Measurements from ENCODE around the gene DNAH2.
"Not testable (repeated sequence)": the region's sequence is repeated elsewhere in the genome, so short reads cannot be mapped to it uniquely, and the experiment has no call there.

The DNAH2 gene

DNA sequence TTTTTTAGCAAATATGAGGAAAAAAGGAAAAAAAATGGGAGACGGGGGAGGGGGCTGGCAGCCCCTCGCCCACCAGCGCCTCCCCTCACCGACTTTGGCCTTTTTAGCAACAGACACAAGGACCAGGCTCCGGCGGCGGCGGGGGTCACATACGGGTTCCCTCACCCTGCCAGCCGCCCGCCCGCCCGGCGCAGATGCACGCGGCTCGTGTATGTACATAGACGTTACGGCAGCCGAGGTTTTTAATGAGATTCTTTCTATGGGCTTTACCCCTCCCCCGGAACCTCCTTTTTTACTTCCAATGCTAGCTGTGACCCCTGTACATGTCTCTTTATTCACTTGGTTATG, 136.1 kb downstream of the DNAH2 start:
- DNase-seq: no peak

DNA sequence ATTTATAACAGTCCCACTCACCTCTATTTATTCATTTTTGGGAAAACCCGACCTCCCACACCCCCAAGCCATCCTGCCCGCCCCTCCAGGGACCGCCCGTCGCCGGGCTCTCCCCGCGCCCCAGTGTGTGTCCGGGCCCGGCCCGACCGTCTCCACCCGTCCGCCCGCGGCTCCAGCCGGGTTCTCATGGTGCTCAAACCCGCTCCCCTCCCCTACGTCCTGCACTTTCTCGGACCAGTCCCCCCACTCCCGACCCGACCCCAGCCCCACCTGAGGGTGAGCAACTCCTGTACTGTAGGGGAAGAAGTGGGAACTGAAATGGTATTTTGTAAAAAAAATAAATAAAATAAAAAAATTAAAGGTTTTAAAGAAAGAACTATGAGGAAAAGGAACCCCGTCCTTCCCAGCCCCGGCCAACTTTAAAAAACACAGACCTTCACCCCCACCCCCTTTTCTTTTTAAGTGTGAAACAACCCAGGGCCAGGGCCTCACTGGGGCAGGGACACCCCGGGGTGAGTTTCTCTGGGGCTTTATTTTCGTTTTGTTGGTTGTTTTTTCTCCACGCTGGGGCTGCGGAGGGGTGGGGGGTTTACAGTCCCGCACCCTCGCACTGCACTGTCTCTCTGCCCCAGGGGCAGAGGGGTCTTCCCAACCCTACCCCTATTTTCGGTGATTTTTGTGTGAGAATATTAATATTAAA, 136.7 kb downstream of the DNAH2 start:
- no peak for DNase-seq

DNA sequence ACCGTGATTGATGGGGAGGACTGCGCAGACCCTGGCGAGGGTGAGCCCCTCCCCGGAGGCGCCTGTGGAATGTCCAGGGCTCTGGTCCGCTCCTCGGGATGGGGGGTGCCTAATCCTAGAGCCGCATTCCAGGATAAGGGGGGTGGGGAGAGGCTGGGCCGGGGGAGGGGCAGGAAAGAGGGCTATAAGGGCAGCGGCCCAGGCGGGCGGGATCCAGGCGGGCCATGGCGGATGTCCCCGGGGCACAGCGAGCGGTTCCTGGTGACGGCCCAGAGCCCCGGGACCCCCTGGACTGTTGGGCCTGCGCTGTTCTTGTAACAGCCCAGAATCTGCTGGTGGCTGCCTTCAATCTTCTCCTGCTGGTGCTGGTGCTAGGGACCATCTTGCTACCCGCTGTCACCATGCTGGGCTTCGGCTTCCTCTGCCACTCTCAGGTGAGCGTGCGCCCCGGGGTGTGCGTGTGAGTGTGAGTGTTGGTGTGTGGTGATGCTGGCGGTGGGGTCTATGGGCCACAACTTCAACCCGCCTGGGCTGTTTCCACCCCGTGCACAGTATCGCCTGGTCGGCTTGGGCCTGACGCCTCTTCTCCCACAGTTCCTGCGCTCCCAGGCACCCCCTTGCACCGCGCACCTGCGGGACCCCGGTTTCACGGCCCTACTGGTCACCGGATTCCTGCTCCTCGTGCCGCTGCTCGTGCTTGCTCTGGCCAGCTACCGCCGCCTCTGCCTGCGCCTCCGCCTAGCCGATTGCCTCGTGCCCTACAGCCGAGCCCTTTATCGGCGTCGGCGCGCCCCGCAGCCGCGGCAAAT, 137.5 kb downstream of the DNAH2 start, which contains the start of gene TMEM88:
TMEM88 (plus strand) TSS at position 216 of the 809 bp plus-strand sequence; CDS start at position 225, 9 bp downstream.
- DNase-seq: no peak

DNA sequence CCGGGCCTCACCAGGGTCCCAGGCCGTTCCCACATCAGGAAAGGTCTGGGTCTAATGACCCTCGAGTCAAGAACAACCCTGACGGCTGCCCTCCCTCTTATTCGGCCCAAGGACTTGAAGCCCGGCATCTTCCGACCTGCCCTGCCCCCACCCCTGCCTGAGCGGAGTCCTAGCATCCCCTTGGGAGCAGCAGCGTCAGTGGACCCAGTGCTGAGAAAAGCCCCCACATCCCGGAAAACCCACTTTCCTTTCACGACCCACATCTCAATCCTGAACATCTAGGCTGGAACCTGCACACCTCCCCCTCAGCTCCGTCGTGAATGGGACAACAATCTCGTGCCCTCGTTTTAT, 138.1 kb downstream of the DNAH2 start:
- no peak for DNase-seq

DNA sequence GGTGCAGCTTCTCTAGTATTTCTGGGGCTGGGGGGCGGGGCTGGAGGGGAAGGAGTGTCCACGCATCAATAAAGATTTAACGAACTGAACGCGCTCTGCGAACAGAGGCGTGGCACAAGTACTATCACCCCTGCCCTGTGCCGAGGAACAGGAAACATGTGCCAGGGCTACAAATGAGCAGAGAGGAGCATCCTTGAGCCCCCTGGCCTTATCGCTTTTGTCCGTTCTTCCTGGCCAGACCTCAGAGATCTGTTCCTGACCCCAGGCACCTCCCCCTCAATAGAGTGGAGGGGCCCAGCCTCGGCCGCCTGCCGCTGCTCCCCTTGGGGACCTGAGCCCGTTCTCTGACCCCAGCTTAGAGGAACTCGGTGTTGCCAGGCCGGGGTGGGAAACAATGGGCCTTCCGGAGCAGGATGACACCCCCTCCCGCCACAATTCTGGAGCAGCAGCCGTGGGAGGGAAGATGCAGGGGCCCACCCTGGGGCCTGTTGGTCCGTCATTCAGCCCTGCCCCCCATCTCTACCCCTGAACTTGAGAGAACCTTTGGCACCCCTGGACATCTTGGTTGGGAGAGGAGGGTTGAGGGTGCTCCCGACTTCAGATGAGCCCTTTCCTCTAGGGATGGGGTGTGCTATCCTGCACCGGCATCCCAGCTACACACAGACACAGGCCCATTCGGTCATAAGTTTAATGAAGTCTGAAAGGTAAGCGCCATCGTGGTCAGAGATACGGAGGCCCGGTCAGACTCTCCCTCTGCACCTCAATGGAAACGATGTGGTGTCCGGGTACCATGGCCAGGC, 138.7 kb downstream of the DNAH2 start:
- no peak for DNase-seq

DNA sequence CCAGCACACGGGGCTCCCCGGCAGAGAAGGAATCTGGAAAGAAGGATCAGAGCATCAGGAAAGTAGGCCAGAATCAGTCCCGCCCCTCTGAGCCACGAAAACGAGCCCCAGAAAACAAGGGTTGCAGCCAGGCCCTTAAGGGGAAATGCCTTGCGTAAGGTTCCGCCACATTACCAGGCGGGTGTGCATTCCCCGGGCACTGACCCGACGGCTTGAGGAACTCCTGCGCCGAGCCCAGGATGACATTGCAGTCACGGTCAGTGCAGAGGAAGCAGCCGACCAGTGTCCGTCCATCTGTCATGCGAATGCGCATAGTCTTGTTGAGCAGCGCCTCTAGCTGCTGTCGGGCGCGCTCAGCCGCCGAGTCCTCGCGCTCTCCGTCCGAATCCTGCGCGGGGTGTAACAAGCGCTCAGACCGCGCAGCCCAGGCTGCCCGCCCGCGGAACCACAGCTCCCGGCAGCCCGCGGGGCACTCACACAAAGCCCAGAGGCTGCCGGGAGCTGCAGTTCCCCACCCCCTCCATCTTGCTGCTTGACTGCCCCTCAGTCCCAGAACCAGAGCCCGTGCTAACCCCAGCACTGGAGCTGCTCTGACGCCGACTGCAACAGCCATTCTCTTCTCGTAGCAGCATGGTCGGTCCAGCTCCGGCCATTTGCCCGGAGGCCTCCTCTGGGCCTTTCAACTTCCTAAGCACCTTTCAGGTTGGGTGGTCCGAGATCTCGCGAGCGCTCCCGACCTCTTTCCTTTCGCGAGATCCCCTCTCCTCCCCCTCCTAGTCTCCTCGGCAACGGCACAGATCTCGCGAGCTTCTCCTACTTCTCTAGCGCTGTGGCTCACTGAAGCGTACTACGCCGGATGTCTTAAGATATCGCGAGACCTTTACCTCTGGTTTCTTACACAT, 139.5 kb downstream of the DNAH2 start, which contains the start of gene NAA38:
NAA38 (minus strand) TSS at position 749 of the 902 bp plus-strand sequence; CDS start at position 653, 96 bp downstream.
- peak; percentile 99 for DNase-seq

DNA sequence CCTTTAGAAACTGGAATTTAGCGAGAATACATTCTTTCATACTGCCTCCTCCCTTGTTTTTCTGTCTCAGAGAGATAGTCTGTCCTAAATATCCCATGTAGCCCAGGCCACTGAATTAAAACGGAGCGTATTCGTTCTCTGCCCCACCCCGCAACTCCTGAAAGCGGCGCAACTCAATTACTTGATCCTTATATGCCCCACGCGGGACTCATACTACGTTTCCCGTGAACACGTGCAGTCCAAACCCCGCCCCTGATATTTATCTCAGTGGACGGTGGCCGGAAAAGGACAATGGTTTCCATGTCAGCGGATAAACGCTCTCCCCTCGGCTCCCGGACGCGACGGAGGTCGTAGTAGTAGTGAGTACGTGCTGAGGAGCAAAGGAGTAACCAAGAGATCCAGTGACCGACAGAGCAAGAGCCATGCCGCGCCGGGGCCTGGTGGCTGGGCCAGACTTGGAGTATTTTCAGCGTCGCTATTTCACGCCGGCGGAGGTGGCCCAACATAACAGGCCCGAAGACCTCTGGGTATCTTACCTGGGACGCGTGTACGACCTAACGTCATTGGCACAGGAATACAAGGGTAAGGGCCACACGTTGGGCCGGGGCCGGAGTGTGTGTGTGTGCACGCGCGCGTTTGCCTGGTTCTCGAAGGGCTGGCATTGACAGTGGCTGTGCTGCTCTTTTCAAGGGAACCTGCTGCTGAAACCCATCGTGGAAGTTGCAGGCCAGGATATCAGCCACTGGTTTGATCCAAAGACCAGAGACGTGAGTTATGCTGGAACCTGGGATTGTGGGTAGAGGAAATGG, 140.4 kb downstream of the DNAH2 start, which contains the start of gene CYB5D1:
CYB5D1 (plus strand) TSS at position 291 of the 809 bp plus-strand sequence; CDS start at position 423, 132 bp downstream.
- DNase-seq: peak; percentile 95

DNA sequence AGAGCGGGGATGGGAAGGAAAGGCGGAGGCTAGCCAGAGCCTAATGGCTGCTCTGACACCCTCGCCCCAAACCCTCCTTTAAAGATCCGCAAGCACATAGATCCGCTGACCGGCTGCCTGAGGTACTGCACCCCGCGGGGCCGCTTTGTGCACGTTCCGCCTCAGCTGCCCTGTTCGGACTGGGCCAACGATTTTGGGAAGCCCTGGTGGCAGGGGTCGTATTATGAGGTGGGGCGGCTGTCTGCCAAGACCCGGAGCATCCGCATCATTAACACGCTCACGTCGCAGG, 140.9 kb downstream of the DNAH2 start:
- no peak for DNase-seq

DNA sequence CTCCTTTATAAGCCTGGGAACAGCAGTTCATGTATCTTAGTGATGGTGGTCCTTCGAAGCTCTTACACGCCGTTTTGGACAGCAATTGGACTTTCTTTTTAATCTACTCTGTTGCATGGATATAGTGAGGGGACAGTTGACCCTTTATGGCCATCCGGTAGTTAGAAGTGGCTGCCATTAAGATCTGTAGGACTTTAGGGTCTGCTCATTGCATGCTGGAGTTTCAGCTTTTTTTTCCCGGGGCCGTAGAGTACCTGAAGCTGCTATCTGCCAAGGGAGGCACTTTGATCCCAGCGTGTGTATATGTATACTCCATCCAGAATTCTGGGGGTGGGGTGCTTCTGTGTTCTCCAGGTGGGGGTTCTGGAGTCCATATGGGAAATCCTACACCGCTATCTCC, 141.5 kb downstream of the DNAH2 start:
- DNase-seq: no peak

DNA sequence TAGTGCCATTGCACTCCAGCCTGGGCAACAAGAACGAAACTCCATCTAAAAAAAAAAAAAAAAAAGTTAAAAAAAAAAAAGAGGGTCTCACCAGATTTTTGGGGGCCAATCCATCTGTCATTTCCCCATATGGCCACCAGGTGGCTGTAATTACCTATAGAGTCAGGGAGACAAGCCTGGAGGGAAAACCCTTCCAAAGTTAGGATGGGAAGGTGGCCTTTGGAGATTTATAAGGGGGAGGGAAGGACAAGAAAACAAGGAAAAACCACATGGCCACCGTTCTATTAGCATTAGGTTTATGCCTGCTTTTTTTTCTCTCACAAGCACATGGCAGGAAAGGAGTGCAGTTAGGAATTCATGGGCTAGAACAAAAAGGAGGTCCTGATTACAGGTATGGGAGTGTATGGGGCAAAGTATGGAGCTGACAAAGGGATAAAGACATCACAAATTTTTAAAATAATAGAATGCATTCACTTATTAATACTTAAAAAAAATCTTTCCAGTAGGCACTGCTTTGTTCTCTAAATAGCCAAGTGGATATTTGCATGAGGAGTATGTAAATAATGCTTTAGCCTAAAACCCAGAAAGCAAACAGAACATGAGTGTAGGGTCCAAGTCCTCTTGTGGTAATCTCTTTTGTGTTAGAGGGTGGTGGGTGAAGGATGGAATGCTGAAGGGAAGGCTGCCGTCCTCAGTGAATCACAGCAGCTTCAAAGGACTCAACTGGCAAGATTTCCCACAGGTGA, 145.3 kb downstream of the DNAH2 start:
- DNase-seq: peak; percentile 36

DNA sequence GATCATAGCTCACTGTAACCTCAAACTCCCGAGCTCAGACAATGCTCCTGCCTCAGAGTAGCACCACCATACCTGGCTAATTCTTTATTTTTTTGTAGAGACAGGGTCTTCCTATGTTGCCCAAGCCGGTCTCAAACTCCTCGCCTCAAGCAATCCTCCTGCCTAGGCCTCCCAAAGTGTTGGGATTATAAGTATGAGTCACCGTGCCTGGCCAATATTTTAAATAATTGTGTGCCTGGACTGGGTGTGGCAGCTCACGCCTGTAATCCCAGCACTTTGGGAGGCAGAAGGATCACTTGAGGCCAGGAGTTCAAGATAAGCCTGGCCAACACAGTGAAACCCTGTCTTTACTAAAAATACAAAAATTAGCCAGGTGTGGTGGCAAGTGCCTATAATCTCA, 146.8 kb downstream of the DNAH2 start:
- DNase-seq: not testable (repeated sequence)

DNA sequence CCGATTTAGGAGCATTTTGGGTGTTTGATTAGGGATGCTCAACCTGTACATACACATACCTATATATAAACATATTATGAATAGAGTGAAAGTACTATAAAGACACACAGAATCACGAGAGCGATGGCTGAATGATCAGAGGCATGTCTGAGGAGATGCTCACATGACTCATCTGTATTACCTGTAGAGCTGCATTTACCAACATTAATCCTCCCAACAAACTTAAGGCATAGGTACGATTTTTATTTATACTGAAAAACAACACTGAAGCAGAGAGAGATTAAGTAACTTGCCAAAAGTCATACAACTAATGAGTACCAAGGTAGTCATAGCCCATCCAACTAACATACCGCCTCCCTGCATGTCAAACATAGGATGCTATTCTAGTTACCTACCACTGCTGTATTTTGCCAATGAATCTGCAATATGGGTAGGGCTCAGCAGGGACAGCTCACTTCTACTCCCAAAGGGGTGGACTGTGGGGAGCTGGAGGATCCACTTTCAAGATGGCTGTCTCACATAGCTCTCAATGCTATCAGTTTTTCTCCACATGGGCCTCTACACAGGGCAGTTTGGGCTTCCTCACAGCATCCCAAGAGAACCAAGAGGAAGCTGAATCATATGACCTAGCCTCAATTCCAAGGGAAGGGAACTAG, 147.6 kb downstream of the DNAH2 start:
- no peak for DNase-seq

DNA sequence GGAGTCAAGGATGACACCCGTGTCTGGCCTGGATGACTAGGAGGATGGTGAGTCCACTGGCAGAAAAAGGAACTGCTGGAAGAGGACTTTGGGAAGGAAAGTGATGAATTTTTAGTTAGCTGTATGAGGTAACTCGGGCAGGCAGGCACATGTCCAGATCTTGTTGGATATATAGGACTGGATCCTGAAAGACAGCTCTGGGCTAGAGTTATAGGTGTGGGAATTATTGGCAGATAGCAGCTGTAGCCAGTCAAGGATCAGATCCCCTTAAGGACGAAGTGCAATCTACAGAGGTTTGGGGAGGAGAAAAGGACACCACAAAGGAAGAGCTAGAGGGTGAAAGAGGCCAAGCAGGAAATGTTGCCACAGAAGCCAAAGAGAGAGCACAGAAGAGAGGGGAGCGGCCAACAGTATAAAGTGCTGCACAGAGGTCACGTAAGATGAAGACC, 150.4 kb downstream of the DNAH2 start:
- DNase-seq: no peak

DNA sequence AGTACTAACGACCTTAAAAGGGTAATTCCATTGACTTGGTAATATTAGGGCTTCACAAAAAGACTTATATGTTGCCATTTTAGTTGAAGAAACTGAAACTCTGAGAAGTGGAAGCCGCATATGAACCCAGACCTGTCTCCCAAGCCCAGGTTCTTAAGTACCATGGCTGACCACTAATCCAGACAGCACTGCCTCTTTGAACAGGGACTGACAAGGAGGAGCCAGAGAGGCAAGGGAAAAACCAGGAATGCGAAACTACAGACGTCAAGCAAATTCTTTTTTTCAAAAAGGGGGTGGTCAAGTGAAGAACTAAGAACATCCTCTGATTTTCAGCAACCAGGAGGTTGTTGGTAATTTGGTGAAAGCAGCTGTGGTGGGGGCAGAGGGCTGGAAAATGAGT, 155.5 kb downstream of the DNAH2 start:
- DNase-seq: no peak

DNA sequence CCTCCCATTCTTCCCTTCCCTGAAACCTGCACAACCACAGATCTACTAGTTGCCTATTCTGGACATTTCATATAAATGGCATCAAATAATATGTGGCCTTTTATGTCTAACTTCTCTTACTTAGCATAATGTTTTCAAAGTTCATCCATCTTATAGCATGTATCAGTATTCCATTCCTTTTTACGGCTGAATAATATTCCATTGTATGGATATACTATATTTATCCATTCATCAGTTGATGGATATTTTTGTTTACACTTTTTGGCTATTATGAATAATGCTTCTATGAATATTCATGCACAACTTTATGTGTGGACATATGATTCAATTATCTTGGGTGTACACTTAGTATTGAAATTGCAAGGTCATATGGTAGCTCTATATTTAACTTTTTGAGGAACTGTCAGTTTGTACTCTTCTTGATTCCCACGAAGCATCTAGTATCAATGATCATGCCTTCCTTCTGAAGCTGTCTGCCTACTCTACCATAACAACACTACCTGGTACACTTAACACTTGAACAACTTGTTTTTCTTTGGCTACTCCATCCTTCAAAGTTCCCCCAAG, 158.3 kb downstream of the DNAH2 start:
- no peak for DNase-seq

DNA sequence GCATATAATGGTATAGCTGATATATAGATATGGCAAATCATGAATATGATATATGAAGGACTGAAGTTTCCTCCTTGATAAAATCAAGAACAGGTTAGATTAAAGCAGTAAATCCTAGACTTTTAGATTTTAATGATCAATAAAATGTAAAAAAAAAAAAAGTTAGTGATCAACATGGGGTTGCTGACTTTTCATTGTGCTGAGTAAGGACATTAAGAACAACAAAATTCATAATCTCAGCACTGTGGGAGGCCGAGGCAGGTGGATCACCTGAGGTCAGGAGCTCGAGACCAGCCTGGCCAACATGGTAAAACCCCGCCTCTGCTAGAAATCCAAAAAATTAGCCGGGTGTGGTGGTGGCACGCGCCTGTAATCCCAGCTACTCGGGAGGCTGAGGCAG, 160.7 kb downstream of the DNAH2 start:
- DNase-seq: no peak

DNA sequence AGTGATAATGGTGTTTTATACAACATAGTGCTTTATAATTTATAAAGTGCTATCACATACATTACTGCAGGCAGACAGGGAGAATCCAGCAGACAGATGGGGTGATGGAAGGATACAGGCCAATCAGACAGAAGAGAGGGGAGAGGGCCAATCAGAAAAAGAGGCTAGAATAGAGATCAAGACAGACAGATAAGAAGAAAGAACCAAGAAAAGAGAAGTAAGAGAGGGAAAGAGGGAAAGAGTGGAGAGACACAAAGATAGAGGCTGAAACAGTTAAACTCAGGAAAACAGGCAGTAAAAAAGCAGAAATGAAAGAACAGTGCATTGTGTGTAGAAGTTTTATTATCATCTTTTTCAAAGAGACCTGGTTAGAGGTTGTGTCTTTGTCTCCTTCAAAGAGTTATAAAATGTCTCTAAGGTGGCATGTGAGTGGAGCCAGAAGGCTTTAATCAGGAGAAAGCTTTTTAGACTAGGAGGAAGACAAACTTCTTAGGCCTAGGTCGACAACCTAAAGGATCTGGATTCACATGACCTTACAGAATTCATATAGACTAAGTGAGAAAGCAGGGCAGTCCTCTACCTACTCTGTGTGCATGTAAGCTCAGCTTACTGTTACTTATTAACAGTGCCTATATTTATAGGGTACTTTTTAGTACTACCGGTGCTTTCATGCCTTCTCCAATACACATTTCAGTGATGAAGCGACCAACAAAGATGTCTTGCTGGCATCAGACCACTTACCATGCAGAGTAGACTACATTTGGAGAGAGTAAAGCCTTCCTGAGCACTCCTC, 162.7 kb downstream of the DNAH2 start:
- DNase-seq: no peak

DNA sequence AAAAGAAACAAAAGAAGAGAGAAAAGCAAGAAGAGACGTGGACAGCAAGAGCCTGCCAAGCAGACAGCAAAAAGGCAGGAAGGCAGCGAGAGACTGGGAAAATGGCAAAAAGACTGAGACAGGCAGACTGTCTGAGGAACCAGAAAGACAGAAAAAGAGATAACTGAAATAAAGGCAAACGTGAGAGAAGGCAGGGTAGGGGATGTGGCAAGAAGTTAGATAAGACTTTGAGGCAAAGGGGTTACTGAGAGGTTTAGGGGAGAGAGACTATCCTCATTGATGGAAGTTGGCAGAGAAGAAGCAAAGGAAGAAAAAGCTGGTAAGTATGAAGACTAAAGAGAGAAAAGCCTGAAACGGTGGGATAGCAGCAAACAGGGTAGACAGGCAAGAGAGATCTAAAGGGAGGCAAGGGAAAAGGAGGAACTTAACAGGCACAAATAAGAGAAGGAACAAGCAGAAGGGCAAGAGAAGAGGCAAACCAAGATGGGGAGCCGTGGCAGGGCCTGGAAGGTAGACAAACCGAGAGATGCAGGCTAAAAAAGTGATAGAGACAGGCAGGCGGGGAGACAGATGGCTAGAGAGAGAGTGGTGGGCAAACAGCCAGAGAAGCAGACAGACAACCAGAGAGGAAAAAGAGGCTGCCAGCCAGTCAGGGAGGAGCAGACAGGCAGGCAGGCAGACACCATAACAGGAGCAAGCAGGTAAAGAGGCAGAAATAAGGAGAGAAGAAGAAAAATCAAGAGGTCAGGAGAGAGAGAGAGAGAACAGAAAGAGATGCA, 163.9 kb downstream of the DNAH2 start:
- DNase-seq: peak; percentile 89

Data from NCI-H1092 treated with DMSO at 0.1 percent for 48 hours (cell line).